DND-41 (cell line): ENCODE data around the gene PPP4R2.
A peak's percentile ranks its signal among the peaks of the same experiment; 100 is the strongest.

Experiments used
- ATAC-seq: fragments of 200-7000 bp; cut with Tn5 transposase; 3 replicates; pipeline ENCODE4 v1.9.1; 2021; ENCODE audit warnings: low read depth; ENCODE audit not compliant: insufficient read depth
- DNase-seq: peaks from one replicate; pipeline ENCODE4 v3.0.0-alpha.2; 2020
- H2AFZ ChIP-seq: 2 replicates; pipeline ENCODE4 v1.6.0; 2012; ENCODE audit warnings: low read depth, low read length
- H3K27ac ChIP-seq: 2 replicates; pipeline ENCODE4 v1.5.1; 2012; ENCODE audit warnings: low read length, inconsistent platforms
- H3K27me3 ChIP-seq: fragments of 200-600 bp; sonication (generic); 2 replicates; pipeline ENCODE4 v1.6.0; 2012; ENCODE audit warnings: low read length, mild to moderate bottlenecking, inconsistent platforms; ENCODE audit not compliant: insufficient read depth, poor library complexity
- H3K36me3 ChIP-seq: 2 replicates; pipeline ENCODE4 v1.5.1; 2012; ENCODE audit warnings: low read length, inconsistent platforms; ENCODE audit not compliant: insufficient read depth
- H3K4me1 ChIP-seq: 2 replicates; pipeline ENCODE4 v1.5.1; 2012; ENCODE audit warnings: mild to moderate bottlenecking, low read length; ENCODE audit not compliant: insufficient read depth
- H3K4me2 ChIP-seq: 2 replicates; pipeline ENCODE4 v1.6.0; 2012; ENCODE audit warnings: mild to moderate bottlenecking, moderate library complexity, low read length, inconsistent platforms; ENCODE audit not compliant: insufficient read depth
- H3K4me3 ChIP-seq, 2 experiments: fragments of 200-600 bp in 1 of 2; shearing (Covaris generic) in 1 of 2; 2 replicates each; pipeline ENCODE4 v1.5.1; 2012 to 2016; ENCODE audit warnings: inconsistent platforms in 2 of 2, low read length in 2 of 2, mild to moderate bottlenecking in 2 of 2, low read depth in 1 of 2, moderate library complexity in 1 of 2
- H3K79me2 ChIP-seq: 2 replicates; pipeline ENCODE4 v1.6.0; 2012; ENCODE audit warnings: low read length, inconsistent platforms; ENCODE audit not compliant: insufficient read depth
- H3K9ac ChIP-seq: 2 replicates; pipeline ENCODE4 v1.6.0; 2012; ENCODE audit warnings: low read depth, mild to moderate bottlenecking, inconsistent platforms, low read length, moderate library complexity
- H3K9me3 ChIP-seq: 2 replicates; pipeline ENCODE4 v1.5.1; 2012; ENCODE audit warnings: low read length, moderate library complexity, mild to moderate bottlenecking, inconsistent platforms; ENCODE audit not compliant: insufficient read depth, severe bottlenecking
- H4K20me1 ChIP-seq: 2 replicates; pipeline ENCODE4 v1.6.0; 2012; ENCODE audit warnings: low read length; ENCODE audit not compliant: insufficient read depth
- EZH2 ChIP-seq: IDR thresholded peaks from 3 replicates; pipeline ENCODE4 v1.6.1; 2012; ENCODE audit warnings: borderline replicate concordance, low read depth, mild to moderate bottlenecking, moderate library complexity, low read length, inconsistent platforms; ENCODE audit not compliant: severe bottlenecking
- TF ChIP-seq, protein P1 (sequence below): IDR thresholded peaks from 2 replicates; pipeline ENCODE4 v1.5.1; 2012; ENCODE audit warnings: borderline replicate concordance, low read length, moderate library complexity, mild to moderate bottlenecking; ENCODE audit not compliant: poor library complexity, severe bottlenecking; ENCODE audit errors: extremely low read depth

Gene PPP4R2

DNA sequence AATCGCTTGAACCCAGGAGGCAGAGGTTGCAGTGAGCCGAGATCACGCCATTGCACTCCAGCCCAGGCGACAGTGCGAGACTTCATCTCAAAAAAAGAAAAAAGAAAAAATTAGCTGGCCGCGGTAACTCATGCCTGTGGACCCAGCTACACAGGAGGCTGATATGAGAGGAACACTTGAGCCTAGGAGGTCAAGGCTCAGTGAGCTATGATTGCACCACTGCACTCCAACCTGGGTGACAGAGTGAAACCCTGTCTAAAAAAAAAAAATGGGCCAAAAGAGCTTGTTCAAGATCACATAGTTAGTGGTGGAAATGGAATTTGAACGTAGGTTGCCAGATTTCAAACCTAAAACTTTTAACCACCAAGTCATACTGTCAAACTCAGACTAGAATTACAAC is 46.2 kb upstream of the PPP4R2 start:
- DNase-seq (no peak), ATAC-seq (no peak)
- Histone ChIP-seq H2AFZ (no peak overlapping the region), H3K4me1 (no peaks in the 10 kb centered on the region), H3K4me2 (no peak overlapping the region), H3K4me3 (no peak overlapping the region), H3K79me2 (peaks cover 25% of the 10 kb centered on the region), H3K9me3 (no peaks in the 10 kb centered on the region), H3K27me3 (no peaks in the 10 kb centered on the region), H4K20me1 (peaks cover 3% of the 10 kb centered on the region; the same call in 1 of the 2 replicates), H3K9ac (no peak overlapping the region), H3K36me3 (peaks cover 28% of the 10 kb centered on the region), H3K27ac (no peak overlapping the region)
- TF ChIP-seq EZH2: no peak
- TF ChIP-seq, protein P1, sequence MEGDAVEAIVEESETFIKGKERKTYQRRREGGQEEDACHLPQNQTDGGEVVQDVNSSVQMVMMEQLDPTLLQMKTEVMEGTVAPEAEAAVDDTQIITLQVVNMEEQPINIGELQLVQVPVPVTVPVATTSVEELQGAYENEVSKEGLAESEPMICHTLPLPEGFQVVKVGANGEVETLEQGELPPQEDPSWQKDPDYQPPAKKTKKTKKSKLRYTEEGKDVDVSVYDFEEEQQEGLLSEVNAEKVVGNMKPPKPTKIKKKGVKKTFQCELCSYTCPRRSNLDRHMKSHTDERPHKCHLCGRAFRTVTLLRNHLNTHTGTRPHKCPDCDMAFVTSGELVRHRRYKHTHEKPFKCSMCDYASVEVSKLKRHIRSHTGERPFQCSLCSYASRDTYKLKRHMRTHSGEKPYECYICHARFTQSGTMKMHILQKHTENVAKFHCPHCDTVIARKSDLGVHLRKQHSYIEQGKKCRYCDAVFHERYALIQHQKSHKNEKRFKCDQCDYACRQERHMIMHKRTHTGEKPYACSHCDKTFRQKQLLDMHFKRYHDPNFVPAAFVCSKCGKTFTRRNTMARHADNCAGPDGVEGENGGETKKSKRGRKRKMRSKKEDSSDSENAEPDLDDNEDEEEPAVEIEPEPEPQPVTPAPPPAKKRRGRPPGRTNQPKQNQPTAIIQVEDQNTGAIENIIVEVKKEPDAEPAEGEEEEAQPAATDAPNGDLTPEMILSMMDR: no peak

- H3K9ac ChIP-seq: no peak overlapping the region
- no peaks in the 10 kb centered on the region for H3K27me3 ChIP-seq
- H2AFZ ChIP-seq: no peak overlapping the region
- H3K79me2 ChIP-seq: peaks cover 25% of the 10 kb centered on the region
- no peak overlapping the region for H3K4me3 ChIP-seq
- DNase-seq (no peak), ATAC-seq (peak; percentile 31; the same call in 1 of the 3 replicates)
- H3K4me1 ChIP-seq: no peaks in the 10 kb centered on the region
- H3K4me2 ChIP-seq: no peak overlapping the region
- H3K9me3 ChIP-seq: no peaks in the 10 kb centered on the region
- no peak overlapping the region for H3K27ac ChIP-seq
- H3K36me3 ChIP-seq: peaks cover 30% of the 10 kb centered on the region
- H4K20me1 ChIP-seq: peaks cover 3% of the 10 kb centered on the region; the same call in 1 of the 2 replicates
- TF ChIP-seq EZH2: no peak
- TF ChIP-seq, protein P1: no peak
Observed at GRCh38 chr3:72950801-72951200, 45.8 kb upstream of the PPP4R2 start.

- Histone ChIP-seq H3K4me2 (no peak overlapping the region), H3K27ac (peak overlapping the region; percentile 42; the same call in 1 of the 2 replicates), H3K9me3 (no peaks in the 10 kb centered on the region), H4K20me1 (peaks cover 3% of the 10 kb centered on the region; the same call in 1 of the 2 replicates), H2AFZ (no peak overlapping the region), H3K9ac (no peak overlapping the region), H3K27me3 (no peaks in the 10 kb centered on the region), H3K36me3 (peaks cover 31% of the 10 kb centered on the region), H3K79me2 (peaks cover 25% of the 10 kb centered on the region), H3K4me3 (no peak overlapping the region), H3K4me1 (no peaks in the 10 kb centered on the region)
- DNase-seq (no peak), ATAC-seq (peak; percentile 77)
- no peak for TF ChIP-seq EZH2
- TF ChIP-seq, protein P1: no peak
Observed at GRCh38 chr3:72951259-72951722, 45.3 kb upstream of the PPP4R2 start.
